Loucy (cell line): ENCODE data around the gene FCN2.

Source experiments
- H2AFZ ChIP-seq: fragments of 200-600 bp; sonication (generic); 2 replicates; pipeline ENCODE4 v1.6.0; 2016; ENCODE audit warnings: antibody characterized with exemption, mild to moderate bottlenecking, low read length, moderate library complexity
- H3F3A ChIP-seq: fragments of 200-600 bp; 2 replicates; pipeline ENCODE4 v1.6.0; 2016; ENCODE audit warnings: antibody characterized with exemption, low read depth, mild to moderate bottlenecking
- H3K27me3 ChIP-seq: fragments of 200-600 bp; sonication (generic); 2 replicates; pipeline ENCODE4 v1.6.1; 2014; ENCODE audit warnings: low read length, mild to moderate bottlenecking; ENCODE audit not compliant: insufficient read depth, poor library complexity, severe bottlenecking
- H3K36me3 ChIP-seq: fragments of 200-600 bp; sonication (generic); 2 replicates; pipeline ENCODE4 v1.6.1; 2016; ENCODE audit warnings: low read length; ENCODE audit not compliant: insufficient read depth
- H3K4me1 ChIP-seq: fragments of 200-600 bp; sonication (generic); 2 replicates; pipeline ENCODE4 v1.5.1; 2014; ENCODE audit warnings: low read length, mild to moderate bottlenecking; ENCODE audit not compliant: insufficient read depth, poor library complexity, severe bottlenecking
- H3K4me2 ChIP-seq: fragments of 200-600 bp; sonication (generic); 2 replicates; pipeline ENCODE4 v1.6.0; 2014; ENCODE audit warnings: antibody characterized with exemption, low read length, low read depth, mild to moderate bottlenecking; ENCODE audit not compliant: poor library complexity, severe bottlenecking
- H3K4me3 ChIP-seq: fragments of 200-600 bp; sonication (generic); 2 replicates; pipeline ENCODE4 v1.5.1; 2014; ENCODE audit warnings: low read length, mild to moderate bottlenecking, mixed read lengths; ENCODE audit not compliant: poor library complexity, severe bottlenecking
- H3K79me2 ChIP-seq: fragments of 200-600 bp; sonication (generic); 2 replicates; pipeline ENCODE4 v1.6.1; 2014; ENCODE audit warnings: low read length; ENCODE audit not compliant: insufficient read depth
- H3K9ac ChIP-seq: fragments of 200-600 bp; sonication (generic); 2 replicates; pipeline ENCODE4 v1.6.0; 2014; ENCODE audit warnings: mild to moderate bottlenecking, low read depth, low read length, moderate library complexity; ENCODE audit not compliant: poor library complexity, severe bottlenecking
- H3K9me2 ChIP-seq: fragments of 200-600 bp; sonication (generic); replicated peaks from 2 replicates; pipeline ENCODE4 v1.6.1; 2016; ENCODE audit warnings: low read depth, low read length, mixed read lengths
- H3K9me3 ChIP-seq: fragments of 200-600 bp; sonication (generic); 2 replicates; pipeline ENCODE4 v1.6.1; 2014; ENCODE audit warnings: mild to moderate bottlenecking, antibody characterized with exemption, low read length, low read depth; ENCODE audit not compliant: insufficient read depth
- H4K20me1 ChIP-seq: fragments of 200-600 bp; sonication (generic); 2 replicates; pipeline ENCODE4 v1.6.0; 2014; ENCODE audit warnings: antibody characterized with exemption, low read length, mild to moderate bottlenecking; ENCODE audit not compliant: insufficient read depth, poor library complexity, severe bottlenecking
- EZH2phosphoT487 ChIP-seq: fragments of 200-600 bp; IDR thresholded peaks from 2 replicates; pipeline ENCODE4 v1.6.1; 2018; ENCODE audit warnings: antibody characterized with exemption, mild to moderate bottlenecking, moderate library complexity, borderline replicate concordance
- TF ChIP-seq, protein P1 (sequence below): fragments of 200-600 bp; sonication (generic); conservative IDR thresholded peaks from 2 replicates; pipeline ENCODE4 v1.5.1; 2014; ENCODE audit warnings: mild to moderate bottlenecking, antibody characterized with exemption, low read length

The FCN2 gene

DNA sequence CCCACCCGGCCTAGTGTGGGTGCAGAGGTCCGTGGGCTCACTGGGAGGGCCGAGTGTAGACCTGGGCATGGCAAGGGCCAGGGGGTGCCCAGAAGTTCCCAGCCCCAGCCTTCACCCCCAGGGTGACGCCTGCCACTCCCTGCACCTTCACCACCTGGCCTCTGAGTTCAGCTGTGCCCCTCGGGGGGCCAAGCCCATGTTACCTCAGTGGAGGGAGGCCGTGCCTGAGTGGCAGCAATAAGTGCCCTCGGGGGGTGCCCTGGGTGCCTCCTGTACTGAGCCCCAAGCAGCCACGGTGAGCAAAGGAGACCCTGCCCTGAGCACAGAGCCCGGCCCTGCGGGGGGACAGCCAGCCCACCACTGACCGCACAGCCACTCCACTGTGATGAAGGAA is 10.3 kb upstream of the FCN2 start:
- no peak overlapping the region for H3K4me3 ChIP-seq
- H3K9me2 ChIP-seq = no peaks in the 10 kb centered on the region
- H2AFZ ChIP-seq = no peak overlapping the region
- H3F3A ChIP-seq = no peaks in the 10 kb centered on the region
- H3K4me1 ChIP-seq = no peaks in the 10 kb centered on the region
- no peaks in the 10 kb centered on the region for H3K36me3 ChIP-seq
- no peak overlapping the region for H3K4me2 ChIP-seq
- H4K20me1 ChIP-seq = no peaks in the 10 kb centered on the region
- H3K9ac ChIP-seq = no peak overlapping the region
- TF ChIP-seq, protein P1, sequence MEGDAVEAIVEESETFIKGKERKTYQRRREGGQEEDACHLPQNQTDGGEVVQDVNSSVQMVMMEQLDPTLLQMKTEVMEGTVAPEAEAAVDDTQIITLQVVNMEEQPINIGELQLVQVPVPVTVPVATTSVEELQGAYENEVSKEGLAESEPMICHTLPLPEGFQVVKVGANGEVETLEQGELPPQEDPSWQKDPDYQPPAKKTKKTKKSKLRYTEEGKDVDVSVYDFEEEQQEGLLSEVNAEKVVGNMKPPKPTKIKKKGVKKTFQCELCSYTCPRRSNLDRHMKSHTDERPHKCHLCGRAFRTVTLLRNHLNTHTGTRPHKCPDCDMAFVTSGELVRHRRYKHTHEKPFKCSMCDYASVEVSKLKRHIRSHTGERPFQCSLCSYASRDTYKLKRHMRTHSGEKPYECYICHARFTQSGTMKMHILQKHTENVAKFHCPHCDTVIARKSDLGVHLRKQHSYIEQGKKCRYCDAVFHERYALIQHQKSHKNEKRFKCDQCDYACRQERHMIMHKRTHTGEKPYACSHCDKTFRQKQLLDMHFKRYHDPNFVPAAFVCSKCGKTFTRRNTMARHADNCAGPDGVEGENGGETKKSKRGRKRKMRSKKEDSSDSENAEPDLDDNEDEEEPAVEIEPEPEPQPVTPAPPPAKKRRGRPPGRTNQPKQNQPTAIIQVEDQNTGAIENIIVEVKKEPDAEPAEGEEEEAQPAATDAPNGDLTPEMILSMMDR = no peak
- TF ChIP-seq EZH2phosphoT487 = no peak
- no peaks in the 10 kb centered on the region for H3K27me3 ChIP-seq
- H3K9me3 ChIP-seq = no peaks in the 10 kb centered on the region
- no peaks in the 10 kb centered on the region for H3K79me2 ChIP-seq

DNA sequence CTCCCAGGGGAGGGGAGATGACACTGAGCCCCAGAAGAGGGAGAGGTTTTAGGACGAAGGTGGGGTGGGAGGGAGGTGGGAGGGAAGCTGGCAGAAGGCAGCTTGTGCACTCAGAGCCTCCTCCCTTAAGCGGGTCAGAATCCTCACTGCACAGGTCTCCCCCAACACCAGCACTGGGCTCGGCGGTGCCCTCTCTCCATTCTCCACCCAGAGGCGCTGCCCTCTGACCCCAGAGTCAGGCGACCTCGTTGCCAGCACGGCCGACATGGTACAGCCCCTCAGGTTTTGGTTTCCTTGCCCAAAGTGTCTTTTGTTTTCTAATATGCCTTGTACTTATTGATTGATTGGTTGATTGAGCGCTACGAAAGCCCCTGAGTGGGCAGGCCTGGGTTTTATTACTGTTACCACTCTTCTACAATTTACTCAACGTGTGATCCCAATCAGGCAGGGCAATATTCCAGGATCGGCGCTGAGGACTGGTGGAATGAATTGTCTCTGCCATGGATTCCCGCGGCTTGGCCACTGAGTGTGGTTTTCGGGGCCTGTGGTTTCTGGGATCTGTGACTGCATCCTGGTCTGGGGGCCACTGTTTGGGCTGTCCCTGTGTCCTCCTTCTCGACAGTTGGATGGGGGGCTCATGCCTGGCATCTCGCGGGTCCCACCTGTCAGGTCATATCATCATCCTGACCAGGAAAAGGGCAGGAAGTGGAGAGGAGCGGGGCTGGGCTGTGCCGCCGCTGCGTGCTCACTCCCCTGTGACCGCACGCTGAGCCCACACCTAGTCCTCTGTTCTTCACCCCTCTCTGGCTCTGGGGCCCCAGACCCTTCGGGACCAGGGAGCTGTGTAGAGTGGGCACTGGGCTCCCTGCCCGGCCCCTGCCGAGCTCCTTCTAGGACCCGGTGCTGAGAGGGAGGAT is 9.6 kb upstream of the FCN2 start:
- Histone ChIP-seq H3K4me3 (no peak overlapping the region), H3K36me3 (no peaks in the 10 kb centered on the region), H4K20me1 (no peaks in the 10 kb centered on the region), H3K79me2 (no peaks in the 10 kb centered on the region), H3K9me2 (no peaks in the 10 kb centered on the region), H3K4me2 (no peak overlapping the region), H3K27me3 (no peaks in the 10 kb centered on the region), H3K9me3 (no peaks in the 10 kb centered on the region), H3F3A (no peaks in the 10 kb centered on the region), H3K9ac (no peak overlapping the region), H3K4me1 (no peaks in the 10 kb centered on the region), H2AFZ (no peak overlapping the region)
- TF ChIP-seq EZH2phosphoT487 = no peak
- TF ChIP-seq, protein P1 = no peak

DNA sequence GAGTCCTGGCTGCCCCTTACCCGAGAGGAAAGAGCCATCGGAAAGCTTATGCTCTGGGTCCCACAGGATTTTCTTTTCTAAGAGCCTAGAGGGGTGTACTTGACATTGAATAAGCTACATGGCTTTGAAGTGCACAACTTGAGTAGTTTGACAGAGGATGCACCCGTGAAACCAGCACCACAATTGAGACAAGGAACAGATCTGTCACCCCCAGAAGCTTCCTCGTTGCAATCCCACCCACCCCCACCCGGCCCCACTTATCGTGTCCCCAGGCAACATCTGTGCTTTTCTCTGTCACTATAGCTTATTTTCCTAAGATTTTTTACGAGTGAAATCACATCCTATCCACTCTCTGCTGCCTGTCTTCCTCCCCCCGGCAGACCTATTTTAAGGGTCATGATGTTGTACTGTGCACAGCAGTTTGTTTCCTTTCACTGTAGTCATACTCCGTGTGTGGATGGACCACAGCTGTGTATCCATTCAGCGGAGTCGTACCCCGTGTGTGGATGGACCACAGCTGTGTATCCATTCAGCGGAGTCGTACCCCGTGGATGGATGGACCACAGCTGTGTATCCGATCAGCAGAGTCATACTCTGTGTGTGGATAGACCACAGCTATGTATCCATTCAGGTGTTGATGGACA is 8.8 kb upstream of the FCN2 start:
- no peak overlapping the region for H3K4me3 ChIP-seq
- H3F3A ChIP-seq = no peaks in the 10 kb centered on the region
- no peaks in the 10 kb centered on the region for H3K36me3 ChIP-seq
- no peaks in the 10 kb centered on the region for H3K4me1 ChIP-seq
- H3K27me3 ChIP-seq = no peaks in the 10 kb centered on the region
- no peaks in the 10 kb centered on the region for H3K79me2 ChIP-seq
- H3K4me2 ChIP-seq = no peak overlapping the region
- no peaks in the 10 kb centered on the region for H3K9me2 ChIP-seq
- no peaks in the 10 kb centered on the region for H3K9me3 ChIP-seq
- H3K9ac ChIP-seq = no peak overlapping the region
- H2AFZ ChIP-seq = no peak overlapping the region
- H4K20me1 ChIP-seq = no peaks in the 10 kb centered on the region
- TF ChIP-seq, protein P1 = no peak
- no peak for TF ChIP-seq EZH2phosphoT487
